Neural cell (in vitro differentiated cells): Measurements from ENCODE around the gene PLA2G2A.

Experiments
- EP300 ChIP-seq: fragments of 450-650 bp; conservative IDR thresholded peaks from 2 replicates; pipeline ENCODE4 v1.6.1; 2014; ENCODE audit warnings: antibody characterized with exemption, mild to moderate bottlenecking, moderate library complexity; ENCODE audit not compliant: poor library complexity, severe bottlenecking
- RAD21 ChIP-seq: fragments of 450-650 bp; conservative IDR thresholded peaks from 2 replicates; pipeline ENCODE4 v1.6.1; 2014; ENCODE audit warnings: antibody characterized with exemption, mild to moderate bottlenecking, moderate library complexity
- SMC3 ChIP-seq: fragments of 450-650 bp; conservative IDR thresholded peaks from 2 replicates; pipeline ENCODE4 v1.6.1; 2014; ENCODE audit warnings: antibody characterized with exemption, mild to moderate bottlenecking, moderate library complexity; ENCODE audit not compliant: poor library complexity
- TF ChIP-seq, protein P1 (sequence below): fragments of 450-650 bp; IDR thresholded peaks from 2 replicates; pipeline ENCODE4 v1.5.1; 2014; ENCODE audit warnings: antibody characterized with exemption, mild to moderate bottlenecking, moderate library complexity; ENCODE audit not compliant: poor library complexity, severe bottlenecking
- TF ChIP-seq, protein P2 (sequence below): IDR thresholded peaks from 2 replicates; pipeline ENCODE4 v1.6.1; 2012; ENCODE audit warnings: borderline replicate concordance

DNA sequence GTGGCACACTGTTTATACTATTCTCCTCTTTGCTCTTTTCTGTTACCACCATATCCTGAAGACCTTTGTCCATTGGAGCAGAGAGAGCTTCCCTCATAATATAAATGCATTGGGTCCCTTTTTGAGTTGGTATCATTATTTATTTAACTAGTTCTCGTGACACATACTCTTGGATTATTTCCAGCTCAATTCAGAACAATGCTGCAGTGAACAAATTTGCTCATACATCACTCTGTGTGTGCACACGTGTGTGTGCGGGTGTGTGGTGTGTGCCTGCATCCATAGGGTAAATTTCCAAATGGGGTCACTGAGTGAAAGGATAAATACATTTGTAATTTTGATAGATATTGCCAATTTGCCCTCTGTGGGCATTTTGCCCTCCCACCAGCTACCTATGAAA is 5.8 kb downstream of the PLA2G2A start:
- TF ChIP-seq, protein P1, sequence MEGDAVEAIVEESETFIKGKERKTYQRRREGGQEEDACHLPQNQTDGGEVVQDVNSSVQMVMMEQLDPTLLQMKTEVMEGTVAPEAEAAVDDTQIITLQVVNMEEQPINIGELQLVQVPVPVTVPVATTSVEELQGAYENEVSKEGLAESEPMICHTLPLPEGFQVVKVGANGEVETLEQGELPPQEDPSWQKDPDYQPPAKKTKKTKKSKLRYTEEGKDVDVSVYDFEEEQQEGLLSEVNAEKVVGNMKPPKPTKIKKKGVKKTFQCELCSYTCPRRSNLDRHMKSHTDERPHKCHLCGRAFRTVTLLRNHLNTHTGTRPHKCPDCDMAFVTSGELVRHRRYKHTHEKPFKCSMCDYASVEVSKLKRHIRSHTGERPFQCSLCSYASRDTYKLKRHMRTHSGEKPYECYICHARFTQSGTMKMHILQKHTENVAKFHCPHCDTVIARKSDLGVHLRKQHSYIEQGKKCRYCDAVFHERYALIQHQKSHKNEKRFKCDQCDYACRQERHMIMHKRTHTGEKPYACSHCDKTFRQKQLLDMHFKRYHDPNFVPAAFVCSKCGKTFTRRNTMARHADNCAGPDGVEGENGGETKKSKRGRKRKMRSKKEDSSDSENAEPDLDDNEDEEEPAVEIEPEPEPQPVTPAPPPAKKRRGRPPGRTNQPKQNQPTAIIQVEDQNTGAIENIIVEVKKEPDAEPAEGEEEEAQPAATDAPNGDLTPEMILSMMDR, result no peak
- no peak for TF ChIP-seq SMC3
- no peak for TF ChIP-seq EP300
- TF ChIP-seq RAD21, result no peak
- TF ChIP-seq, protein P2, sequence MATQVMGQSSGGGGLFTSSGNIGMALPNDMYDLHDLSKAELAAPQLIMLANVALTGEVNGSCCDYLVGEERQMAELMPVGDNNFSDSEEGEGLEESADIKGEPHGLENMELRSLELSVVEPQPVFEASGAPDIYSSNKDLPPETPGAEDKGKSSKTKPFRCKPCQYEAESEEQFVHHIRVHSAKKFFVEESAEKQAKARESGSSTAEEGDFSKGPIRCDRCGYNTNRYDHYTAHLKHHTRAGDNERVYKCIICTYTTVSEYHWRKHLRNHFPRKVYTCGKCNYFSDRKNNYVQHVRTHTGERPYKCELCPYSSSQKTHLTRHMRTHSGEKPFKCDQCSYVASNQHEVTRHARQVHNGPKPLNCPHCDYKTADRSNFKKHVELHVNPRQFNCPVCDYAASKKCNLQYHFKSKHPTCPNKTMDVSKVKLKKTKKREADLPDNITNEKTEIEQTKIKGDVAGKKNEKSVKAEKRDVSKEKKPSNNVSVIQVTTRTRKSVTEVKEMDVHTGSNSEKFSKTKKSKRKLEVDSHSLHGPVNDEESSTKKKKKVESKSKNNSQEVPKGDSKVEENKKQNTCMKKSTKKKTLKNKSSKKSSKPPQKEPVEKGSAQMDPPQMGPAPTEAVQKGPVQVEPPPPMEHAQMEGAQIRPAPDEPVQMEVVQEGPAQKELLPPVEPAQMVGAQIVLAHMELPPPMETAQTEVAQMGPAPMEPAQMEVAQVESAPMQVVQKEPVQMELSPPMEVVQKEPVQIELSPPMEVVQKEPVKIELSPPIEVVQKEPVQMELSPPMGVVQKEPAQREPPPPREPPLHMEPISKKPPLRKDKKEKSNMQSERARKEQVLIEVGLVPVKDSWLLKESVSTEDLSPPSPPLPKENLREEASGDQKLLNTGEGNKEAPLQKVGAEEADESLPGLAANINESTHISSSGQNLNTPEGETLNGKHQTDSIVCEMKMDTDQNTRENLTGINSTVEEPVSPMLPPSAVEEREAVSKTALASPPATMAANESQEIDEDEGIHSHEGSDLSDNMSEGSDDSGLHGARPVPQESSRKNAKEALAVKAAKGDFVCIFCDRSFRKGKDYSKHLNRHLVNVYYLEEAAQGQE, result no peak
